ACC112 (cell line): ENCODE data around the gene THSD8.
"Not testable (repeated sequence)": the region's sequence is repeated elsewhere in the genome, so short reads cannot be mapped to it uniquely, and the experiment has no call there.

ENCODE experiments used
- H2AFZ ChIP-seq: fragments of 200-600 bp; sonication (generic); one replicate; pipeline ENCODE4 v1.6.0; 2017; ENCODE audit warnings: antibody characterized with exemption, low read length; ENCODE audit not compliant: unreplicated experiment
- H3K27ac ChIP-seq: fragments of 200-600 bp; sonication (generic); 2 replicates; pipeline ENCODE4 v1.5.1; 2014; ENCODE audit warnings: low read depth, mild to moderate bottlenecking, antibody characterized with exemption, low read length, moderate library complexity
- H3K27me3 ChIP-seq: fragments of 200-600 bp; sonication (generic); 2 replicates; pipeline ENCODE4 v1.6.1; 2014; ENCODE audit warnings: mild to moderate bottlenecking, antibody characterized with exemption, low read length, moderate library complexity, mixed read lengths; ENCODE audit not compliant: insufficient read depth
- H3K36me3 ChIP-seq: fragments of 200-600 bp; sonication (generic); 2 replicates; pipeline ENCODE4 v1.6.1; 2016; ENCODE audit warnings: mild to moderate bottlenecking, antibody characterized with exemption, low read length, moderate library complexity, mixed read lengths; ENCODE audit not compliant: insufficient read depth
- H3K4me1 ChIP-seq: fragments of 200-600 bp; sonication (generic); one replicate; pipeline ENCODE4 v1.6.1; 2016; ENCODE audit warnings: low read length, mixed read lengths; ENCODE audit not compliant: insufficient read depth, unreplicated experiment, control insufficient read depth
- H3K4me3 ChIP-seq: fragments of 200-600 bp; sonication (generic); 2 replicates; pipeline ENCODE4 v1.5.1; 2014; ENCODE audit warnings: mild to moderate bottlenecking, low read depth, low read length
- H3K79me2 ChIP-seq: fragments of 200-600 bp; sonication (generic); one replicate; pipeline ENCODE4 v1.6.0; 2016; ENCODE audit warnings: low read length; ENCODE audit not compliant: control insufficient read depth, unreplicated experiment, insufficient read depth

THSD8 gene

GRCh38 chr19:12802267-12803106 lies 618 bp downstream of the THSD8 start:
- Histone ChIP-seq H3K4me1 (peaks cover 7% of the 10 kb centered on the region), H2AFZ (peak overlapping the region; percentile 87), H3K27me3 (no peaks in the 10 kb centered on the region), H3K79me2 (peaks cover 19% of the 10 kb centered on the region), H3K36me3 (no peaks in the 10 kb centered on the region), H3K4me3 (peak overlapping the region; percentile 98), H3K27ac (no peak overlapping the region)

- Histone ChIP-seq H3K36me3 (no peaks in the 10 kb centered on the region), H3K79me2 (peaks cover 19% of the 10 kb centered on the region), H3K4me1 (peaks cover 7% of the 10 kb centered on the region), H3K27ac (no peak overlapping the region), H3K4me3 (no peak overlapping the region), H2AFZ (no peak overlapping the region), H3K27me3 (no peaks in the 10 kb centered on the region)
These were observed 2.2 kb downstream of the THSD8 start for GRCh38 chr19:12804051-12804450.

- H3K36me3 ChIP-seq = no peaks in the 10 kb centered on the region
- peak within 1 kb of the TSS; percentile 98 for H3K4me3 ChIP-seq
- peak within 1 kb of the TSS; percentile 97 for H2AFZ ChIP-seq
- H3K27ac ChIP-seq = no peak within 1 kb of the TSS
- peaks cover 2% of the 10 kb centered on the region for H3K4me1 ChIP-seq
- H3K79me2 ChIP-seq = peaks cover 7% of the 10 kb centered on the region
- no peaks in the 10 kb centered on the region for H3K27me3 ChIP-seq
These were observed 4.6 kb downstream of the THSD8 start, which contains the start of gene RNASEH2A for GRCh38 chr19:12806242-12807081. Gene RNASEH2A (plus strand): TSS chr19:12806584. CDS start chr19:12806674, 90 bp downstream.

- H2AFZ ChIP-seq = no peak overlapping the region
- no peak overlapping the region for H3K27ac ChIP-seq
- no peak overlapping the region for H3K4me3 ChIP-seq
- H3K27me3 ChIP-seq = no peaks in the 10 kb centered on the region
- no peaks in the 10 kb centered on the region for H3K36me3 ChIP-seq
- no peaks in the 10 kb centered on the region for H3K4me1 ChIP-seq
- no peaks in the 10 kb centered on the region for H3K79me2 ChIP-seq
These were observed 13.2 kb downstream of the THSD8 start for GRCh38 chr19:12815088-12815487.

GRCh38 chr19:12817188-12817587 lies 15.3 kb downstream of the THSD8 start:
- not testable (repeated sequence) for H3K4me3 ChIP-seq, H3K79me2 ChIP-seq, H3K36me3 ChIP-seq, H3K27me3 ChIP-seq, H3K4me1 ChIP-seq, H3K27ac ChIP-seq, H2AFZ ChIP-seq

- H3K79me2 ChIP-seq, H3K4me1 ChIP-seq, H3K27me3 ChIP-seq, H3K4me3 ChIP-seq, H3K36me3 ChIP-seq, H3K27ac ChIP-seq, H2AFZ ChIP-seq: not testable (repeated sequence)
These were observed 15.9 kb downstream of the THSD8 start for GRCh38 chr19:12817810-12818209.

GRCh38 chr19:12821761-12822160 lies 19.9 kb downstream of the THSD8 start:
- no peaks in the 10 kb centered on the region for H3K36me3 ChIP-seq
- H2AFZ ChIP-seq = no peak overlapping the region
- H3K4me3 ChIP-seq = no peak overlapping the region
- H3K27ac ChIP-seq = no peak overlapping the region
- H3K27me3 ChIP-seq = no peaks in the 10 kb centered on the region
- no peaks in the 10 kb centered on the region for H3K4me1 ChIP-seq
- H3K79me2 ChIP-seq = no peaks in the 10 kb centered on the region

- H3K4me3 ChIP-seq = peak overlapping the region; percentile 47; the same call in 1 of the 2 replicates
- H3K27ac ChIP-seq = no peak overlapping the region
- H3K36me3 ChIP-seq = no peaks in the 10 kb centered on the region
- H3K27me3 ChIP-seq = no peaks in the 10 kb centered on the region
- no peak overlapping the region for H2AFZ ChIP-seq
- no peaks in the 10 kb centered on the region for H3K79me2 ChIP-seq
- no peaks in the 10 kb centered on the region for H3K4me1 ChIP-seq
These were observed 23.6 kb downstream of the THSD8 start for GRCh38 chr19:12825254-12826131.

- Histone ChIP-seq H3K36me3 (no peaks in the 10 kb centered on the region), H3K4me1 (no peaks in the 10 kb centered on the region), H3K79me2 (no peaks in the 10 kb centered on the region), H3K27ac (no peak overlapping the region), H3K27me3 (peaks cover 18% of the 10 kb centered on the region), H3K4me3 (no peak overlapping the region), H2AFZ (no peak overlapping the region)
These were observed 26.6 kb downstream of the THSD8 start for GRCh38 chr19:12828494-12828893.

- H3K36me3 ChIP-seq = no peaks in the 10 kb centered on the region
- H2AFZ ChIP-seq = no peak overlapping the region
- H3K27ac ChIP-seq = no peak overlapping the region
- H3K4me3 ChIP-seq = no peak overlapping the region
- H3K79me2 ChIP-seq = no peaks in the 10 kb centered on the region
- H3K27me3 ChIP-seq = peaks cover 56% of the 10 kb centered on the region
- no peaks in the 10 kb centered on the region for H3K4me1 ChIP-seq
These were observed 31.5 kb downstream of the THSD8 start for GRCh38 chr19:12833418-12833737.
